Liver (tissue), 3 donors: Measurements from ENCODE around the gene HOMER1.

ENCODE experiments used
- REST ChIP-seq: IDR thresholded peaks from 2 replicates; pipeline ENCODE4 v1.6.1; 2016; ENCODE audit warnings: antibody characterized with exemption, mild to moderate bottlenecking
- SP1 ChIP-seq: IDR thresholded peaks from 2 replicates; pipeline ENCODE4 v1.6.1; 2018; ENCODE audit warnings: antibody characterized with exemption, mild to moderate bottlenecking
- TF ChIP-seq, protein P1 (sequence below): fragments of 150-350 bp; IDR thresholded peaks from 2 replicates; pipeline ENCODE4 v1.5.1; 2017; ENCODE audit warnings: improper control_type of control experiment, low read depth, low read length; ENCODE audit not compliant: missing input control
- donor health status: healthy.
- donor health status: healthy.

- TF ChIP-seq SP1 (no peak), REST (no peak)
- TF ChIP-seq, protein P1, sequence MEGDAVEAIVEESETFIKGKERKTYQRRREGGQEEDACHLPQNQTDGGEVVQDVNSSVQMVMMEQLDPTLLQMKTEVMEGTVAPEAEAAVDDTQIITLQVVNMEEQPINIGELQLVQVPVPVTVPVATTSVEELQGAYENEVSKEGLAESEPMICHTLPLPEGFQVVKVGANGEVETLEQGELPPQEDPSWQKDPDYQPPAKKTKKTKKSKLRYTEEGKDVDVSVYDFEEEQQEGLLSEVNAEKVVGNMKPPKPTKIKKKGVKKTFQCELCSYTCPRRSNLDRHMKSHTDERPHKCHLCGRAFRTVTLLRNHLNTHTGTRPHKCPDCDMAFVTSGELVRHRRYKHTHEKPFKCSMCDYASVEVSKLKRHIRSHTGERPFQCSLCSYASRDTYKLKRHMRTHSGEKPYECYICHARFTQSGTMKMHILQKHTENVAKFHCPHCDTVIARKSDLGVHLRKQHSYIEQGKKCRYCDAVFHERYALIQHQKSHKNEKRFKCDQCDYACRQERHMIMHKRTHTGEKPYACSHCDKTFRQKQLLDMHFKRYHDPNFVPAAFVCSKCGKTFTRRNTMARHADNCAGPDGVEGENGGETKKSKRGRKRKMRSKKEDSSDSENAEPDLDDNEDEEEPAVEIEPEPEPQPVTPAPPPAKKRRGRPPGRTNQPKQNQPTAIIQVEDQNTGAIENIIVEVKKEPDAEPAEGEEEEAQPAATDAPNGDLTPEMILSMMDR, result no peak
Measured at GRCh38 chr5:79536193-79536906, 22.4 kb upstream of the HOMER1 start.
